Measurements from ENCODE around the gene CHID1. TPM values are rescaled to one million over a fixed set of nuclear protein-coding genes. Genes with fewer than 3 reads are reported as not detected.

The CHID1 gene
- total and polyA plus RNA-seq, 2 of the 4 experiments (the other 2 are of a cell fraction) = 34.2 to 121 TPM

- DNase-seq (no peak), ATAC-seq (ENCODE audit: low read depth) (no peak)
- Histone ChIP-seq H3K9ac (ENCODE audit: low read depth, low read length) (no peak overlapping the region), H2BK20ac (ENCODE audit: low read depth, low read length) (no peak overlapping the region), H3K9me3 (ENCODE audit: control insufficient read depth, insufficient read depth, low read length) (no peaks in the 10 kb centered on the region), H2BK5ac (ENCODE audit: low read depth, low read length, poor library complexity, severe bottlenecking) (no peak overlapping the region), H3K56ac (ENCODE audit: extremely low read depth, insufficient read depth, low read length) (no peak overlapping the region), H3K27ac (ENCODE audit: insufficient read depth, low read length) (no peak overlapping the region), H3K36me3 (ENCODE audit: control insufficient read depth, insufficient read depth, low read length) (peaks cover 50% of the 10 kb centered on the region), H4K91ac (ENCODE audit: insufficient read depth, low read depth, low read length) (no peak overlapping the region), H4K20me1 (ENCODE audit: insufficient read depth, low read length) (peaks cover 9% of the 10 kb centered on the region; the same call in 1 of the 2 replicates), H3K27me3 (ENCODE audit: control insufficient read depth, insufficient read depth, low read length) (no peaks in the 10 kb centered on the region), H2AK5ac (ENCODE audit: low read depth, low read length) (no peak overlapping the region), H3K4me1 (ENCODE audit: control insufficient read depth, insufficient read depth, low read length) (no peaks in the 10 kb centered on the region), H2AK9ac (replicated peaks; ENCODE audit: low read depth, low read length, poor library complexity) (no peak overlapping the region), H2BK120ac (ENCODE audit: low read depth, low read length) (no peak overlapping the region), H2BK15ac (ENCODE audit: low read depth, low read length) (no peak overlapping the region), H4K8ac (ENCODE audit: low read depth in 2 of 2, low read length in 2 of 2) (no peak overlapping the region), H4K5ac (ENCODE audit: low read depth, low read length) (no peak overlapping the region), H3K14ac (replicated peaks; ENCODE audit: low read depth, low read length) (no peak overlapping the region), H3K4me3 (ENCODE audit: insufficient read depth, low read depth, low read length) (no peak overlapping the region), H3K18ac (ENCODE audit: low read depth, low read length) (no peak overlapping the region), H2AFZ (replicated peaks; ENCODE audit: low read length, poor library complexity) (no peak overlapping the region), H3K4me2 (ENCODE audit: low read depth, low read length) (no peak overlapping the region), H3K9me1 (ENCODE audit: insufficient read depth, low read length) (0 out of 2 replicates have a peak, but pooled peaks cover 7% of the 10 kb centered on the region), H3K4ac (ENCODE audit: low read depth, low read length) (no peak overlapping the region), H3K23ac (ENCODE audit: low read depth, low read length) (no peak overlapping the region), H3K79me1 (ENCODE audit: low read depth in 1 of 2, low read length in 2 of 2) (peaks cover 0 to 4% of the 10 kb centered on the region in 2 experiments; a peak in 1 of 4 replicates)
- 98% methylated on average over 6 of the region's 11 CpGs; no CpG with 5 or more reads in 1 of the 2 experiments for WGBS, 2 experiments (ENCODE audit: extremely low coverage in 2 of 2, insufficient read length in 1 of 2)
- TF ChIP-seq FOS (IDR thresholded peaks at IDR 0.05; ENCODE audit: low read depth, low read length) = no peak
- no peak for TF ChIP-seq CHD1 (IDR thresholded peaks at IDR 0.05; ENCODE audit: low read depth, low read length)
- no peak for TF ChIP-seq RCOR1 (IDR thresholded peaks at IDR 0.05; ENCODE audit: insufficient replicate concordance, low read length)
- no peak for TF ChIP-seq RAD21 (IDR thresholded peaks at IDR 0.05; ENCODE audit: low read length)
- TF ChIP-seq BHLHE40 (IDR thresholded peaks at IDR 0.05; ENCODE audit: low read depth, low read length) = no peak
- no peak for TF ChIP-seq MXI1 (IDR thresholded peaks at IDR 0.05; ENCODE audit: borderline replicate concordance, low read depth, low read length)
- TF ChIP-seq SMC3 (IDR thresholded peaks at IDR 0.05; ENCODE audit: low read depth, low read length) = no peak
- TF ChIP-seq RFX5 (IDR thresholded peaks at IDR 0.05; ENCODE audit: low read depth, low read length) = no peak
- in situ Hi-C loops (cut with MboI; ENCODE audit: low sequenced_read_pairs) (no loop called here), intact Hi-C loops (cut with micrococcal nuclease) (no loop called here), dilution Hi-C loops (cut with HindIII; ENCODE audit: low sequenced_read_pairs, unreplicated experiment) (no loop called here)
- ChIA-PET CTCF (no interaction called here), POLR2A (ENCODE audit: unreplicated experiment) (no interaction called here)
- BruUV-seq (replicated peaks) = no TSS peak
Measured at GRCh38 chr11:899724-900123, 10.9 kb downstream of the CHID1 start.
